Mucosa of gallbladder (tissue), 1 donor: ENCODE results near the gene UCKL1. TPM values are rescaled to one million over a fixed set of nuclear protein-coding genes. Genes with fewer than 3 reads are reported as not detected.
A peak's percentile ranks its signal among the peaks of the same experiment; 100 is the strongest.

Experiments used
- DNase-seq: peaks from one replicate; pipeline ENCODE4 v3.0.0-alpha.2; 2020; ENCODE audit warnings: low spot score
- total RNA-seq: library from RNA; stranded (reverse); gene quantifications from one replicate; pipeline ENCODE4 v1.2.1, GENCODE V29; 2021
- donor health status: DM: no; HTN: no; CAD: no.

The UCKL1 gene
- total RNA-seq, 1 donor from 2014 or later: 42.4 TPM

DNA sequence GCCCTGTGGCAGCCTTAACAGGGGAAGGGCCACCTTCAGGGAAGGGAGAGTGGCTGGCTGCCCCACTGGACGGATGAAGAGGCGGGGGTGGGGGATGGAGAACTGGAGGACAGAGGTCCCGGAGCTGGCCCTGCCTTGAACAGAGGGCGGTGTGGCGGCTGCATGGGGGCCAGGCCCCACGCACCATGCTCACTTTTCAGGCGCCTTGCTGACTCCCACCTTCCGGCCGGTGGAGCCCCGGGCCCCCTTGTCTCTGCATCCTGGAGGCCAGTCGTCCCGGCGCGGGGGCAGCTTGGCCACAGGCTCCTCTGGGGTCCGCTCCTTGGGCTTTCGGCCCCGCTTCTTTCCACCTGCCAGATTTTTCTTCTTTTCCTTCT is 3.5 kb upstream of the UCKL1 start:
- no peak for DNase-seq

GRCh38 chr20:63958964-63959698 is 2.9 kb upstream of the UCKL1 start:
- DNase-seq: no peak

- DNase-seq: no peak
These were observed 2.3 kb upstream of the UCKL1 start for GRCh38 chr20:63958471-63958870.

- DNase-seq: no peak
These were observed 1.6 kb upstream of the UCKL1 start for GRCh38 chr20:63957690-63958441.

DNA sequence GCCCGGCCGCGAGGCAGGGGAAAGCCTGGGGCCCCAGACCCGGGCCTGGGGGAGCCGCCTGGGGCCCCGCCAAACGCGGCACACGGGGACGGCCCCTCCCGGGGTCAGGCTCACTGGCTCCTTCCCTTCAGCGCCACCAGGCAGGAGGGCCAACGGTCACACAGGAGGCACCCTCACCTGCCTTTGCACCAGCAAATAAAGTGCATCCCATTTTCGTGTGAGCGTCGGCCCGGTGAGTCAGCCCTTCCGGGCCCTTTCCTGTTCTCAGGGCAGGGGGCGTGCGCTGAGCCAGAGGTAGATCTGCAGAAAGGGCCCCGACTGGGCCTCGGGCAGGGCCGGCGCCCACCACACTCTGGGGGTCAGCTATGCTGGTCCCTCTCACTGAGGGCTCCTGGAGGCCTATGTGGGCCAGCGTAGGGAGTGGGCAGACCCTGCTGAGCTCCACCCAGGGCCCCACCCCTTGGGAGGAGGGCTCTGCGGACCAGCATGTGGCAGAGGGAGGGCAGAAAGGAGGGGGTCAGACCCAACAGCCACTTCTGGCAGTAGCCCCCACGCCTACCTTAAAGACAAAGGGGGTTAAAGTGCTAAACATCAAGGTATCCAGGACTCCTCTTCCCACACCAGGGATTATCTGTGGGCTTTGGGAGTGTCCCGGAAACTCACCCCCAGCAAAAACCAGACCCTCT is 931 bp upstream of the UCKL1 start:
- DNase-seq: peak; percentile 60

DNA sequence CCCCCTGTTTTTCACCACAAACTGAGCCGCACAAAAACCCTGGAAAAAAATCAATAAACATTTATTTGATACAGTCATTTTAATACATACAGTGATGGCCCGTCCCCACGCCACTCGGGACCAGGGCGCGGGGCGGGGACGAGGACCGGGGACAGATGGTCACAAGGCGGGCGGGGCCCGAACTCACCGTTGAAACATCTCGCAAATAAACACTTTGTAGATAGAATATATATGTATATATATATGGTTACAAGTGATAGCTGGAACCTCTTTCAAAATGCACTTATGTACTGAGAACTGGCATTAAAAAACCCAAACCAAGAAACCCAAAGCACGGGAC is 418 bp upstream of the UCKL1 start:
- DNase-seq: no peak

GRCh38 chr20:63955281-63955826 is 862 bp downstream of the UCKL1 start:
- DNase-seq: no peak

DNA sequence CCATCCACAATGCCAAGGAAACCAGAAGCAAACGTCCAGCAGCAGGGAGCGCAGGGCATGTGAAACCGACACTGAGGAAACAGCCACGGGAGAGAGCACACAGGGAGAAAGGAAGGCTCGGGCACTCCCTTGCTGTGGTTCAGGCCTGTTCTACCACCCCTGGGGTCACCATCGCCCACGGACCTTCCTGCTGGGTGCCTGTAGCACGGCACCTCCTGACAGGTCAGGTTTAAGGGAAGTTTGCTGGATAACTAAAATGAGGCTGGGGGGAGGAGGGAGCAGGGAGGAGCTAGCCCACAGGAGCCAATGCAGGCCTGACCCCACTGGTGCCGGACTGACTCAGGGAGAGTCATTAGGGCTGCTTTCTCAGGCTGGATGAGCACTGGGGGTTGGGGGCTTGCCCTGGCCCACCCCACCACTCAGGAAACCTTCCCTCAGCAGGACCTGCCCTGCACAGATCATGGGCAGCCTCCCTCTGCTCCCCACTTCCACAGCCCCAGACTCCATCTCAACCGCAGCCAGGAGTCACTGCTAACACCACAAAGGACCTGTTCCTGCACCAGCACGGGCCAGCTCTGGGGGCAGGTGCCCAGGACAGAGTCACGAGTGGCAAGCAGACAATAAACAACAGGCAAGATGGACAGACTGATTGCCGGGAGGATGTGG is 2.3 kb downstream of the UCKL1 start:
- DNase-seq: no peak

DNA sequence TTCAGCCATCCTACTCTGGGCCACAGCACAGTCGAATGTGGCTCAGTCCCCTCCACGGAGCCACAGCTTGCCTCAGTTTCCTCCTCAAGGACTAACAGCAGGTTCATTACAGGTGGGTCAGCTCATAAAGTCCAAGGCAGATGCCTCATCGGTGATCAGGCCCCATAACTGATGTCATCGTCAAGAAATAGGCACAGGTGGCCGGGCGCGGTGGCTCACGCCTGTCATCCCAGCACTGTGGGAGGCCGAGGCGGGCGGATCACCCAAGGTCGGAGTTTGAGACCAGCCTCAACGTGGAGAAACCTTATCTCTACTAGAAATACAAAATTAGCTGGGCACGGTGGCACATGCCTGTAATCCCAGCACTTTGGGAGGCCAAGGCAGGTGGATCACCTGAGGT is 3.4 kb downstream of the UCKL1 start:
- no peak for DNase-seq

GRCh38 chr20:63952210-63952535 is 4.0 kb downstream of the UCKL1 start:
- no peak for DNase-seq

- DNase-seq: no peak
These were observed 4.6 kb downstream of the UCKL1 start for GRCh38 chr20:63951398-63952209.

DNA sequence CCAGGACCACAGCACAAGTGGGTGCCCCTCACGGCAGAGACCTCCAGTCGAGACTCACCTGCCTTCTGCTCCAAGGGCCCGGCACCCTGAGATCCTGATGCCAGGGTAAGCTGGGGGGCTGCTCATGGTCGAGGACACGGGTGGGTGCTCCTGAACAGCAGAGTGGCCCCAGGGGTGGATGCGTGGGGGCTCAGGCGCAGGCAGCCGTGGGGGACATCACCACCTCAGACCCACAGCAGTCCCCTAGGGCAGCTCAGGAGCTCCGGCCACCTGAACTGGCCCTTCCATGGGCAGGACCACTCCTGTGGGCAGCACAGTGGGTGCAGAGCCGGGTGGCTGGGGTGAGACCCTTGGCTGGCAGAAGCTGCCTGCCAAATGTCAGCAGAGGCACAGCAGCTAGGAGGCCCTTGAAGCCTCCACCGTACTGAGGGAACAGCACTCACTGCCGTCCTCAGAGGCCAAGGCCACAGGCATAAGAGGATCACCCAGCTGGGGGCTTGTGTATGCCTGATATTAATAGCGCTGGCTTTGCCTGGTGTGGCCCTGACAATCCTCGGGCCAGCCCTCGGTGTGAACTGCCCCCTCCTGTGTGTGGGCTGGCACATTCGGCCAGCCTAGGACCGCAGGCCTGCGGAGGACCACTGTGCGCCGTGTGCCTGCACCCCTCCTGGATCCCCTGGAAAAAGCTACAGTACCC is 5.4 kb downstream of the UCKL1 start:
- DNase-seq: no peak

DNA sequence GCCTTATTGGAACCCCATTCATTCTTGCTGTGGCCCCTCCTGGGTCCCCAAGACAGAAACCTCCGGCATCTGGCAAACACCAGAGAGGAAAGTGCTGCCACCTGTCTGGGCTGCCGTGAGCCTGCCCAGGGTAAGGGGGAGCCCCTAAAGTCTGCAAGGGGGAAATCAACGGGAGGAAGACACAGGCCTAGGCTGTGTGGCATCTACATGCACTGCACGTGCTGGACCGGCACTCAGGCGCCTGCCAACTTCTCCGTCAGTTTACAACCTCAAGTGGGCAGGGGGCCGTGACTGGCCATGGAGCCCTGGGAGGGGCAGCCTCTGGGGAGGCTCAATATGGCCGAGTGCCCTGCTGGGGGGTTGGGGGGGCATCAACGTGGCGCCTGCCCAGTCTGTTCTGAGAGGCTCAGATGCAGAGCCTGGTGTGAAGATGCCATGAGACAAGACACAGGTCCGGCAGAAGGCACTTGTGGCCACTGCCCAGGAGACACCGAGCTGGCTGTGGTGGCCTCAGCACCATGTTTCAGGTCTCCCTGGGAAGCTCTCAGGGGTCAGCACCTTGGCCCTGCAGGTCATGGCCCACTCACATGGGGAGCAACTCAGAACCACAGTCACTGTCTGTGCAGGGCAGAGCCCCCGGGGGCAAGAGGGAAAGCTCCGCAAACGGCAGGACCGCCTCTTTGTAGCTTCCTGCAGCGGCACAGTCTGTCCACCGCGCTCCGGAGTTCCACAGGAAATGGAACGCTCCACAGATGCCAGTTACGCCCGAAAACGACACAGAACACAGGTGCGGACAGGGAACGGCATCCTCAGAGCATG is 8.4 kb downstream of the UCKL1 start:
- no peak for DNase-seq

DNA sequence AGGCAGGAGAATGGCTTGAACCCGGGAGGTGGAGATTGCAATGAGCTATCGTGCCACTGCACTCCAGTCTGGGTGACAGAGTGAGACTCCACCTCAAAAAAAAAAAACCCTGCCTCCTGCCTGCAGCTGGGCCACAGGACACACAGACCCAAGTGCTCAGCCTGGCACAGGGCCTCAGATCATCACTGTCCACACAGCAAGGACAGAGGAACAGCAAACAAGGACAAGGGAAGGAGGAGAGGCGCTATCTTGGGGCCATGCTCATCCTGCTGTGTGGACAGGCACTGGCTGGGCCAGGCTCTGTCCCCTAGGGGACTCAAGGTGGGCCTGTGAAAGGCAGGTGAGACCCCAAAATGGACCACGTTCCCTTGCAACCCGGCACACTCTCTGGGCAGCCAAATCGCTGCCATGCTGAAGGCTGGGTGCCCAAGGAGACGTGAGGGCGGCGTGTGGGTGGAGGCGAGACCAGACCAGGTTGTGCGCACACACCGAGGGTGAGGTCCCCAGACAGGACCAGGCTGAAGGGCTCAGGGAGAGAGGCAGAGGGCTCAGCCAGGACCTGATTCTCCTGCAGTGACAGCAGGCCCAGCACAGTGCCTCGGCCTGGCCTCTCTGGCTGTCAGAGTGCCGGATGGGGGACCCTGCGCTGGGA is 9.1 kb downstream of the UCKL1 start:
- no peak for DNase-seq

GRCh38 chr20:63945921-63946920 is 10.0 kb downstream of the UCKL1 start:
- no peak for DNase-seq

DNA sequence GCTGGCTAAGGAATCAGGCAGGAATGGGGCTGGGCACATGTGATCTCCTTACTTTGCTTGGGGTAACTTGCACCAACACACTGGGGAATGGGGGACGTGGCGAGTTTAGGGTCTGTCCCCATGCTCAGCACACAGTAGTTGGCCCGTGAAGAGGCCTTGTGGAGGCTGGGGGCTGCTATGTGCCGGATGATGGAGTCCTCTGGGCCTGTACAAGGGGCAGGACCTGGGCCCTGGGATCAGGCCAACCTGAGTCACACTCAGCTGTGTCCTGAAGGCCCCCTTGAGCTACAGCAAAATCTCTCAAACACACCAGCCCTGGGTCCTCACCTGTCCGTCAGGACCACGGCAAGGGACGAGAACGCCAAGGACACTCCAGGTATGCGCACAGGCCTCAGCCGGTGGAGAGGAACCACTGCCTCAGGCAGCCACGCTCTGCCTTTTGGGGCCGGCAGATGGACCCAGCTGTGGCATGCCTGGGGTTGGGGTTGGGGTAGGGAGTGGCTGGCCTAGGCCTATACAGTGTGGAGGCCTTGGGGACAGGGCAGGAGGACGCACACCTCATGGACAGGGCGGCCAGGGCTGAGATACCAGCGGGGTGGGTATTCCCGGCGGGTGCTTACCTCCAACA is 11.1 kb downstream of the UCKL1 start:
- no peak for DNase-seq

DNA sequence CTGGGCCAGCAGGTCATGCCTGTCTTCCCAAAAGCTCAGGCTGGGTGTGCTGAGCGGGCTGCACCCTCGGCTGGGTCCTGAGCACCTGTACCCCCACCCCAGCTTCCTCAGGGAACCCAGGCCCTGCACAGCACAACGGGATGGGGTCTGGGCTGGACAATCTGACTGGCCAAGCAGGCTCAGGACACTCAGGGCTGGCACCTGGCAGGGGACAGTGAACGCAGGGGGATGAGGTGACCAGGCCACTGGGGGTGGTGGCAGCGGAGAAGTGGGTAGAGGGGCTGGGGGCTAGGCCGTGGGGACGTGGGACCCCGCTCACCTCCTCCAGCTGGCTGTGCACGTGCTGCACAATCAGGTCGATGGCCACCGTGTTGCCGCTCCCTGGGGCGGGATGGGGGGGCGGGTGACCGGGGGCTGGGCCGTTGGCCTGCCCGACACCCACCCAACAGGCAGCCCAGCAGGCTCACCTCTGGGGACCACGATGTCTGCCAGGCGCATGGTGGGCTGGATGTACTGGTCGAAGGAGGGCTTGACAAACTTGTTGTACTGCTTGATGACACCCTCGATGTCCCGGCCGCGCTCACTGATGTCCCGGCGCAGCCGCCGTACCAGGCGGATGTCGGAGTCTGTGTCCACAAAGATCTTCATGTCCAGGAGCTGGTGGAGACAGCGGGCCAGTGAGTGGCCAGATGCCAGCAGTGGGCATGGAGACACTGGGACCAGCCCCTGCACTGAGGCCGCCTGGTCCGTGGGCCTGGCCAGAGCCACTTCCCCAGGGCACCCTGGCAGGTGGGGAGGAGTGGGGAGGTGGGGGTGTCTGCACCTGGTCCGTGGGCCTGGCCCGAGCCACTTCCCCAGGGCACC is 11.9 kb downstream of the UCKL1 start:
- DNase-seq: no peak
